NCI-H345 treated with DMSO at 0.1 percent for 48 hours (cell line): ENCODE results near the gene SMPD1.

Experiments used
- DNase-seq: peaks from one replicate; lab custom pipeline; 2025; ENCODE audit not compliant: unreplicated experiment; lab: John Stamatoyannopoulos, UW

Gene SMPD1

GRCh38 chr11:6413791-6414201 is 23.5 kb downstream of the SMPD1 start:
- DNase-seq: no peak

DNA sequence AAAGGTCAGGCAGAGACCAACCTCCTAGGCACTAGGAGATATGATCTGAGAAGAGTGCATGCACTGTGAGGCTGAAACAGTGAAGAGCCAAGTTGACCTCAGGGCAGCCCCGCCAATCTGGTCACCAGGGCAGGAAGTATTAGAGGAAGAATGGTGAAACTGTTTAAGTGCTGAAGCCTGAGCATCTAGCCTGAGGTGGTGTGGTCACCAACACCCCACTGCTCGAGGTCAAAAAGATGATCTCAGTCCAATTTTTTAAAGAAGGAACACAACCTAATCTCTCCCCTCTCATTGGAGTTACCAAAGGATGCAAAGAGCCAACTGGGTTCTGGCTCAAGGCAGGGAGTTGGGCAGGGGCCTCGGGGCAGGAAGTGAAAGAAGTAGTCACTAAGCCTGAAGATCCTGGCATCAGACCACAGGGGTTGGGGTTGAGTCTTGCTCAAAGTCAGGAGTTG is 24.6 kb downstream of the SMPD1 start:
- no peak for DNase-seq

DNA sequence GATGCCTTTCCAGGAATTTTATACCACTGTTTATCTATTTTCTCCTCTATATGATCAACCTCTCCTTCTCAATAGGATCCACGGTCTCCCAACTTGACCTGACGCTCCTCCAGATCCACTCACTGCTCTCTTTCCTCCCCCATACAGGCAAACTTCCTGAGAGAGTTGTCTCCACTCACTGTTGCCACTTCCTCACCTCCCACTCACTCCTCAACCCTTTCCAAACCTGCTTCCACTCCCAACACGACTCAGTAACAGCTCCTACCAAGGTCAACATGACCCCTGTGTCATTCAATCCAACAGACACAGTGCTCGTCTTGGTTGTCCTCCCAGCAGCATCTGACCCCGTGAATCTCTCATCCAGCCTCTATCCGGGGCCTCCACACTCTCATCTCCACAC is 25.5 kb downstream of the SMPD1 start:
- no peak for DNase-seq

GRCh38 chr11:6417907-6418556 is 27.8 kb downstream of the SMPD1 start:
- DNase-seq: no peak

- DNase-seq: no peak
Measured at GRCh38 chr11:6418557-6419008, 28.3 kb downstream of the SMPD1 start.

DNA sequence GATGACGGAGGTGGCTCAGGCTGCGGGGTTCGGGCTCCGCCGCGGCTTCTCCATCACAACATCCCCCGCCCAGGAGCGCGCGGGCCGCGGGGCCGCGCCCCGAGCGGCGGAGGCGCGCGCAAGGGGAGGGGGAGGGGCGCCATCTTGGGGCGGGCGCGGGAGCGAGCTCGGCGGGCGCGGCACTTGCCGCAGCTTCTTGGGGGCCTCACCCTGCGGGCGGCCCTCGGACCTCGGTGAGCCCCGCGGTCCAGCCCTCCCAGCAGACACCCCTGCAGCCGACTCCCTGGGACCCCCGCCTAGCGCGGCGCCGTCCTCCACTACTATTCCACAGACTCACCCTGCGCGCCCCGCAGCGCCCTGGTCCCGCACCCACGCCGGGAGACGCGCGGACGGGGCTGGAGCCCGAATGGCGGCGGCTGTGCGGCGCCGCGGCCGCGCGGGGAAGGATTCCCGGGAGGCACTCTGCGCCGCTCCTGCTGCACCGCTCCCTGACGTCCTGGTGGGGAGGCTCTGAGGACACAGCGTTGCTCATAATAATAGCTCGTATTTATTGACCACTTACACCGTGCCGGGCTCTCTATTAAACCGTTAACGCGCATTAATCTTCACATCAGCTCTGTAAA is 28.8 kb downstream of the SMPD1 start, which contains the start of gene APBB1:
TSS of gene APBB1 (minus strand) at position 86 of the 623 bp plus-strand sequence. CDS start 7,747 bp downstream, outside the sequence.
- DNase-seq: peak; percentile 29

GRCh38 chr11:6420677-6421076 is 30.4 kb downstream of the SMPD1 start:
- no peak for DNase-seq

- DNase-seq: no peak
Measured at GRCh38 chr11:6427516-6427915, 37.2 kb downstream of the SMPD1 start.

- DNase-seq: no peak
Measured at GRCh38 chr11:6431861-6432260, 41.6 kb downstream of the SMPD1 start.

- DNase-seq: no peak
Measured at GRCh38 chr11:6433998-6434660, 43.9 kb downstream of the SMPD1 start.

DNA sequence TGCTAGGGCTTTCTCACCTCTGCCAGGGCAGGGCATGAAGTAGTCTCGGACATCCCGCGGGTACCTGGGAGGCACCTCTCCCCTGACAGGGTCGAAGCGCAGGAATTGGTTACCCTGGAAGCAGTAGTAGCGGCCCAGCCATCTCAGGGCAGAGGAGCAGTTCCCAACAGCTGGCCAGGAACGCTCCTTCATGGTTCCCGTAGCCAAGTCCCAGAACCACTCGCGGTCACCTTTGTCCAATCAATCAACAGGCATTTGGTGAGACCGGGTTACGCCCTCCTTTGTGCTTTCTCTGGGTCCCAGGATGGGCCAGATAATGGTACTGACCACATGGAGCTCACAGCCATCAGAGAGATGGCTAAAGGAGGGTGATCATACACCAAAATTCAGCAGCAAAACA is 47.1 kb downstream of the SMPD1 start:
- DNase-seq: no peak

GRCh38 chr11:6437993-6438392 is 47.7 kb downstream of the SMPD1 start:
- no peak for DNase-seq

- peak; percentile 11 for DNase-seq
Measured at GRCh38 chr11:6438979-6439571, 48.8 kb downstream of the SMPD1 start.

DNA sequence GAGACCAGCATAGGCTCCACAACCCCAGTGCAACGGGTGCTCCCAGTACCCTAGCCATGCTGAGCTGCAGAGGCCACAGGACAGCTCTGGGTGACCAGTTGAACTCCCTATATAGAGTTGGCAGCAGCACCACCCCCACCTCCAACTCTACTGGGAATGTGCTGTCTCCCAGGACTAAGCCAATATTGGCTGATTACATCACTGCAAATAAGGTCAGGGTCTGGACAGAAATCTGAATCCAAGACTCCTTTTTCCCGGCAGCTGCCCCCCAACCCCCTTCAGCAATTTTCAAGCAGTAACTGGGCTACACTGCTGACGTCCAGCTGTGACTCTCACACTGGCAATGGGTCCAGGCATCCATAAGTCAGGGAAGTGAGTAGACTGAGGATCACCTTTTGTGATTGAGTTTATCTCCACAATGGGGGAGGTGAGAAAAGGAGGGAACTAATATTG is 50.7 kb downstream of the SMPD1 start, which contains the start of gene HPX:
TSS of gene HPX (minus strand) at position 82 of the 453 bp plus-strand sequence. CDS start at position 58, 24 bp downstream.
- DNase-seq: no peak

DNA sequence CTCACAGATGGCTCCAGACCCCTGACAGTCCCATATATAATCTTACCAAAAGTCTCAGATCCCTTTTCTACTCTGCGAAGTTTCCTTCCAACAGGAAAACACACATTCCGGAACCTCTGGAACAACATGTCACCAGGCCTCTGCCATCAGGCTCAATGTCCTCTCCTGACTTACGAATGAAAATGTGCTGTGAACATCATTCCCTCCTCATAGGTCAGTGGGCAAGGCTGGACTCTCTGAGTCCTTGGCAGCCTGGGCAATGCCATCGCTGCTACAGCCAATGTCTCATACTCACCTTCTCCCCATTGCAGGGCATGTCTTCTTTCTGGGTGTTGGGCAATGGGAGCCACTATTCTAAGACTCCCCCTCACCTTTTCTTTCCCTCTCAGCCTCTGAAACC is 52.2 kb downstream of the SMPD1 start:
- DNase-seq: no peak

GRCh38 chr11:6443269-6444003 is 53.2 kb downstream of the SMPD1 start:
- no peak for DNase-seq
